ENCODE results near the gene BPIFB3. TPM values are rescaled to one million over a fixed set of nuclear protein-coding genes. Genes with fewer than 3 reads are reported as not detected.
A peak's percentile ranks its signal among the peaks of the same experiment; 100 is the strongest.

The BPIFB3 gene
- total and polyA plus RNA-seq, 2 of the 13 experiments (the other 11 are each of a cell fraction or from before 2014, with no cell fraction given), result 0.09 TPM; not detected in 1

DNA sequence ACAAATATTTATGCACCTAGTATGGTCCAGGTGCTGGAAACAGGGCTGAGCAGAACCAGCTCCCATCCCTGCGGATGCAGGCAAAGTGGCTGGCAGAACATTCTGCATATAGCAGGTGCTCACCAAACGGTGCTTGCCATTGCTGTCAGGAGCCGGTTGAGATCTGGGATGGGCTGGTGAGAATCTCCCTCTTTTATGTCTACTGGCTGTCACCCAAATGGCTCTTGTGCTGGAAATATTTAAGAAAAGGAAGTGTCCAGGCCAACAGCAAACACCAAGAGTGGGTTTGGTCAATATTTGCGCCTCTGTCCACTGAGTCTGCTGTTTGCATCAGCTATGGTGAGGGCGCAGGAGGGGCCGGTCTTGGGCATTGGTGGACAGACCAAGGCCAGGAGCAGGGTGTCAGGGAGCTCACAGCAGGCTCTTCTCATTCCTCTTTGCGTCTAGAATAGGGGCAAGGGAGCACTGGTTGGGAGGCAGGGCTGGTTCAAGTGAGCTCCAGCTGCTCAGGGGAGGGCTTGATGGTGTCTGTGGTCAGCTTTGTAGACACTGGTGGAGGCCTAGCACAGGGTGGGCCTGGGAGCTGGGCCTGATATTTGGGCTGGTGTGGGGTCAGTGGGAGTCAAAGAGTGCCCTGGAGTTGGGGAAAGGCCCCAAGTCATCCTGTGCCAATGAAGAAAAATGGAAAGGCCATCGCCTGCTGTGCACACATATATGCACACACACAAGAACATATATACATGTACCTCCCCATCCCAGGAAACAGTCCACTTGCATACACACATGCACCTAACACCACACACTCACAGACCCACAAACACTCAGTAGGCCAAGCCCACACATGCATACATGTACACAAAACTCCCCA is 47.6 kb upstream of the BPIFB3 start (continued):
- TF ChIP-seq, protein P1, sequence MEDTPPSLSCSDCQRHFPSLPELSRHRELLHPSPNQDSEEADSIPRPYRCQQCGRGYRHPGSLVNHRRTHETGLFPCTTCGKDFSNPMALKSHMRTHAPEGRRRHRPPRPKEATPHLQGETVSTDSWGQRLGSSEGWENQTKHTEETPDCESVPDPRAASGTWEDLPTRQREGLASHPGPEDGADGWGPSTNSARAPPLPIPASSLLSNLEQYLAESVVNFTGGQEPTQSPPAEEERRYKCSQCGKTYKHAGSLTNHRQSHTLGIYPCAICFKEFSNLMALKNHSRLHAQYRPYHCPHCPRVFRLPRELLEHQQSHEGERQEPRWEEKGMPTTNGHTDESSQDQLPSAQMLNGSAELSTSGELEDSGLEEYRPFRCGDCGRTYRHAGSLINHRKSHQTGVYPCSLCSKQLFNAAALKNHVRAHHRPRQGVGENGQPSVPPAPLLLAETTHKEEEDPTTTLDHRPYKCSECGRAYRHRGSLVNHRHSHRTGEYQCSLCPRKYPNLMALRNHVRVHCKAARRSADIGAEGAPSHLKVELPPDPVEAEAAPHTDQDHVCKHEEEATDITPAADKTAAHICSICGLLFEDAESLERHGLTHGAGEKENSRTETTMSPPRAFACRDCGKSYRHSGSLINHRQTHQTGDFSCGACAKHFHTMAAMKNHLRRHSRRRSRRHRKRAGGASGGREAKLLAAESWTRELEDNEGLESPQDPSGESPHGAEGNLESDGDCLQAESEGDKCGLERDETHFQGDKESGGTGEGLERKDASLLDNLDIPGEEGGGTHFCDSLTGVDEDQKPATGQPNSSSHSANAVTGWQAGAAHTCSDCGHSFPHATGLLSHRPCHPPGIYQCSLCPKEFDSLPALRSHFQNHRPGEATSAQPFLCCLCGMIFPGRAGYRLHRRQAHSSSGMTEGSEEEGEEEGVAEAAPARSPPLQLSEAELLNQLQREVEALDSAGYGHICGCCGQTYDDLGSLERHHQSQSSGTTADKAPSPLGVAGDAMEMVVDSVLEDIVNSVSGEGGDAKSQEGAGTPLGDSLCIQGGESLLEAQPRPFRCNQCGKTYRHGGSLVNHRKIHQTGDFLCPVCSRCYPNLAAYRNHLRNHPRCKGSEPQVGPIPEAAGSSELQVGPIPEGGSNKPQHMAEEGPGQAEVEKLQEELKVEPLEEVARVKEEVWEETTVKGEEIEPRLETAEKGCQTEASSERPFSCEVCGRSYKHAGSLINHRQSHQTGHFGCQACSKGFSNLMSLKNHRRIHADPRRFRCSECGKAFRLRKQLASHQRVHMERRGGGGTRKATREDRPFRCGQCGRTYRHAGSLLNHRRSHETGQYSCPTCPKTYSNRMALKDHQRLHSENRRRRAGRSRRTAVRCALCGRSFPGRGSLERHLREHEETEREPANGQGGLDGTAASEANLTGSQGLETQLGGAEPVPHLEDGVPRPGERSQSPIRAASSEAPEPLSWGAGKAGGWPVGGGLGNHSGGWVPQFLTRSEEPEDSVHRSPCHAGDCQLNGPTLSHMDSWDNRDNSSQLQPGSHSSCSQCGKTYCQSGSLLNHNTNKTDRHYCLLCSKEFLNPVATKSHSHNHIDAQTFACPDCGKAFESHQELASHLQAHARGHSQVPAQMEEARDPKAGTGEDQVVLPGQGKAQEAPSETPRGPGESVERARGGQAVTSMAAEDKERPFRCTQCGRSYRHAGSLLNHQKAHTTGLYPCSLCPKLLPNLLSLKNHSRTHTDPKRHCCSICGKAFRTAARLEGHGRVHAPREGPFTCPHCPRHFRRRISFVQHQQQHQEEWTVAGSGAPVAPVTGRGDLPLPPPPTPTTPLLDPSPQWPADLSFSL (CRISPR knock-in tag; IDR thresholded peaks at IDR 0.05), result no peak; the same call in 1 of the 2 replicates
- TF ChIP-seq ZNF350 (CRISPR knock-in tag; IDR thresholded peaks at IDR 0.05; ENCODE audit: borderline replicate concordance, low read depth) (peak; percentile 94; the same call in 1 of the 2 replicates), MXD4 (CRISPR knock-in tag; IDR thresholded peaks at IDR 0.05) (no peak; the same call in 1 of the 2 replicates), MAFK (conservative IDR thresholded peaks at IDR 0.05 in 1 of 2, IDR thresholded peaks at IDR 0.05 in 1 of 2; ENCODE audit: low read length in 2 of 2) (no peak), HIVEP1 (CRISPR knock-in tag; IDR thresholded peaks at IDR 0.05) (peak; percentile 77; the same call in 1 of the 2 replicates), KLF12 (CRISPR knock-in tag; IDR thresholded peaks at IDR 0.05; ENCODE audit: borderline replicate concordance) (no peak), GMEB1 (CRISPR knock-in tag; IDR thresholded peaks at IDR 0.05; ENCODE audit: borderline replicate concordance) (peak; percentile 66), ZMAT3 (CRISPR knock-in tag; conservative IDR thresholded peaks at IDR 0.05) (peak; percentile 73), ZNF205 (CRISPR knock-in tag; IDR thresholded peaks at IDR 0.05) (peak; percentile 94), ZNF772 (CRISPR knock-in tag; IDR thresholded peaks at IDR 0.05) (peak; percentile 98), THAP11 (CRISPR knock-in tag; IDR thresholded peaks at IDR 0.05) (peak; percentile 83), RAD21 (CRISPR knock-in tag; IDR thresholded peaks at IDR 0.05) (0 out of 2 replicates have a peak, but pooled peaks have one; percentile 7), GABPA (IDR thresholded peaks at IDR 0.05; ENCODE audit: low read depth, low read length) (no peak), GABPA (CRISPR knock-in tag; IDR thresholded peaks at IDR 0.05; ENCODE audit: low read depth) (peak; percentile 75), ZNF598 (CRISPR knock-in tag; IDR thresholded peaks at IDR 0.05; ENCODE audit: borderline replicate concordance) (peak; percentile 67; the same call in 1 of the 2 replicates), RFXANK (CRISPR knock-in tag; IDR thresholded peaks at IDR 0.05) (no peak), BHLHE40 (IDR thresholded peaks at IDR 0.05; ENCODE audit: low read length) (0 out of 2 replicates have a peak, but pooled peaks have one; percentile 26), TEAD2 (CRISPR knock-in tag; IDR thresholded peaks at IDR 0.05) (no peak)
- TF ChIP-seq, protein P2, sequence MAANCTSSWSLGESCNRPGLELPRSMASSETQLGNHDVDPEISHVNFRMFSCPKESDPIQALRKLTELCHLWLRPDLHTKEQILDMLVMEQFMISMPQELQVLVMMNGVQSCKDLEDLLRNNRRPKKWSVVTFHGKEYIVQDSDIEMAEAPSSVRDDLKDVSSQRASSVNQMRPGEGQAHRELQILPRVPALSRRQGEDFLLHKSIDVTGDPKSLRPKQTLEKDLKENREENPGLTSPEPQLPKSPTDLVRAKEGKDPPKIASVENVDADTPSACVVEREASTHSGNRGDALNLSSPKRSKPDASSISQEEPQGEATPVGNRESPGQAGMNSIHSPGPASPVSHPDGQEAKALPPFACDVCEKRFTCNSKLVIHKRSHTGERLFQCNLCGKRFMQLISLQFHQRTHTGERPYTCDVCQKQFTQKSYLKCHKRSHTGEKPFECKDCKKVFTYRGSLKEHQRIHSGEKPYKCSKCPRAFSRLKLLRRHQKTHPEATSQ (CRISPR knock-in tag; IDR thresholded peaks at IDR 0.05; ENCODE audit: borderline replicate concordance), result peak; percentile 32; the same call in 1 of the 2 replicates
